Measurements from ENCODE around the gene TFF1. TPM values are rescaled to one million over a fixed set of nuclear protein-coding genes. Genes with fewer than 3 reads are reported as not detected.

TFF1 gene
- total RNA-seq = not detected in 2 replicates
- polyA plus RNA-seq = not detected in 2 replicates

DNA sequence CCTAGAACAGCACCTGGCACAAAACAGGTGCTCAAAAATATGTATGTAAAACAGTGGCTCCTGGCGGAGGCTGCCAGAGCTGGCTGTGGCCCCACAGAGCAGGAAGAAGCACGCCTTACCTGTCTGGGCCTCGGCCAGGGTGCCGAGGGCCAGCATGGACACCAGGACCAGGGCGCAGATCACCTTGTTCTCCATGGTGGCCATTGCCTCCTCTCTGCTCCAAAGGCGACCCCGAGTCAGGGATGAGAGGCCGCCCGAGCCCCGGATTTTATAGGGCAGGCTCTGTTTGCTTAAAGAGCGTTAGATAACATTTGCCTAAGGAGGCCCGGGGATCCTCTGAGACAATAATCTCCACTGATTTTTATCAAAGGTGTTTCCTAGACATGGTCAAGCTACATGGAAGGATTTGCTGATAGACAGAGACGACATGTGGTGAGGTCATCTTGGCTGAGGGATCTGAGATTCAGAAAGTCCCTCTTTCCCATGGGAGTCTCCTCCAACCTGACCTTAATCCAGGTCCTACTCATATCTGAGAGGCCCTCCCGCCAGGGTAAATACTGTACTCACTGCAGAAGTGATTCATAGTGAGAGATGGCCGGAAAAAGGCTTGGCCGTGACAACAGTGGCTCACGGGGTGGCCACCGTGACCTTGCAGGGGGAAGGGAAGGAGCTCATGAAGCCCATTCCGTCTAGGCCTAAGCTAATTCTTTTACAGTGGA, at the start of gene TFF1:
Gene TFF1 (minus strand): TSS at position 244 of the 719 bp plus-strand sequence. CDS start 40 bp downstream, at position 204.
- Histone ChIP-seq H3K27ac (no peak within 1 kb of the TSS), H3K36me3 (no peaks in the 10 kb centered on the region), H3K27me3 (no peaks in the 10 kb centered on the region), H3K9me3 (ENCODE audit: low read depth) (no peaks in the 10 kb centered on the region), H3K4me3 (no peak within 1 kb of the TSS), H3K4me1 (ENCODE audit: low read depth) (no peaks in the 10 kb centered on the region)
- no peak for DNase-seq (ENCODE audit: low read depth in 1 of 2, low spot score in 1 of 2)
- TF ChIP-seq, protein P1, sequence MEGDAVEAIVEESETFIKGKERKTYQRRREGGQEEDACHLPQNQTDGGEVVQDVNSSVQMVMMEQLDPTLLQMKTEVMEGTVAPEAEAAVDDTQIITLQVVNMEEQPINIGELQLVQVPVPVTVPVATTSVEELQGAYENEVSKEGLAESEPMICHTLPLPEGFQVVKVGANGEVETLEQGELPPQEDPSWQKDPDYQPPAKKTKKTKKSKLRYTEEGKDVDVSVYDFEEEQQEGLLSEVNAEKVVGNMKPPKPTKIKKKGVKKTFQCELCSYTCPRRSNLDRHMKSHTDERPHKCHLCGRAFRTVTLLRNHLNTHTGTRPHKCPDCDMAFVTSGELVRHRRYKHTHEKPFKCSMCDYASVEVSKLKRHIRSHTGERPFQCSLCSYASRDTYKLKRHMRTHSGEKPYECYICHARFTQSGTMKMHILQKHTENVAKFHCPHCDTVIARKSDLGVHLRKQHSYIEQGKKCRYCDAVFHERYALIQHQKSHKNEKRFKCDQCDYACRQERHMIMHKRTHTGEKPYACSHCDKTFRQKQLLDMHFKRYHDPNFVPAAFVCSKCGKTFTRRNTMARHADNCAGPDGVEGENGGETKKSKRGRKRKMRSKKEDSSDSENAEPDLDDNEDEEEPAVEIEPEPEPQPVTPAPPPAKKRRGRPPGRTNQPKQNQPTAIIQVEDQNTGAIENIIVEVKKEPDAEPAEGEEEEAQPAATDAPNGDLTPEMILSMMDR (IDR thresholded peaks at IDR 0.05; ENCODE audit: low read depth, low read length) = no peak

DNA sequence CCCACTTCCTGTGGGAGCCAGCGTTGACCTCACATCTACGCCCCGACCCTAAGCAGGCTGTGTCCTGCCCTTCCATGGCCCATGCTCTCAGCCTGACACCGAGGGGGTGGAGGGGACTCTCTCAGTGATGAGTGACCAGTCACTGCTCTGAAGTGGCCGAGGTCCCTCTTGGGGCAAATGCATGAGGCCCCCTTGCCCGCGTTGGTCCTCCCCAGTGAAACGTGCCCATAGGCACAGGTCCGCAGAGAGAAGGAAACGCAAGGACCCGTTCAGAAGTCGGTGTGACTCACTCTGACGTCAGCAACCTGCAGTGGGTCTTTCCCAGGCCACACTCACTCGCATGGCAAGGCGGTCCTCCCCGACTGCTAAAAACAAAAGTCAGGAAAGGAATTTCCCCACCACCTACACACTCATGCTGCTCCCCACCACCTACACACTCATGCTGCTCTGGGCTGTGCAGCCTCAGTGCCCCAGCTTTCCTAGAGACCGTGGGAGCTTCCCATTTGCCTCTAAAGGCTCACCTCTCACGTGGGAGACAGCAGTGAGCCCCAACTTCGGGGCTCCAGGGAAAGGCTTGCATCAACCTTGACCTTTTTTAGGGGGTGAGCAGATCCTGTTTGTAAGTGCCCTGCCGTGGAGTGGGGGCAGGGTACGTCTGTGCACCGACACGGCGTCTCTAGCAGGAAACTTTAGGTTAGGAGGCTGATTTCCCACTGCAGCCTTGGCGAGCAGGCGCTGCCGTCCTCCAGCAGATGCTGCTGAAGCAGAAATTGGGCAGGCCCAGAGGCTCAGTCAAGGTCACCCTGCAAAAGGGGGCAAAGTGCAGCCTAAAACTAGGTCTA, 48.8 kb upstream of the TFF1 start:
- Histone ChIP-seq H3K36me3 (no peaks in the 10 kb centered on the region), H3K4me1 (ENCODE audit: low read depth) (no peaks in the 10 kb centered on the region), H3K9me3 (ENCODE audit: low read depth) (no peaks in the 10 kb centered on the region), H3K4me3 (no peak overlapping the region), H3K27ac (no peak overlapping the region), H3K27me3 (no peaks in the 10 kb centered on the region)
- TF ChIP-seq, protein P1 (IDR thresholded peaks at IDR 0.05; ENCODE audit: low read depth, low read length) = no peak
- peak in 1 of 2 donors; percentile 61 for DNase-seq (ENCODE audit: low read depth in 1 of 2, low spot score in 1 of 2)

DNA sequence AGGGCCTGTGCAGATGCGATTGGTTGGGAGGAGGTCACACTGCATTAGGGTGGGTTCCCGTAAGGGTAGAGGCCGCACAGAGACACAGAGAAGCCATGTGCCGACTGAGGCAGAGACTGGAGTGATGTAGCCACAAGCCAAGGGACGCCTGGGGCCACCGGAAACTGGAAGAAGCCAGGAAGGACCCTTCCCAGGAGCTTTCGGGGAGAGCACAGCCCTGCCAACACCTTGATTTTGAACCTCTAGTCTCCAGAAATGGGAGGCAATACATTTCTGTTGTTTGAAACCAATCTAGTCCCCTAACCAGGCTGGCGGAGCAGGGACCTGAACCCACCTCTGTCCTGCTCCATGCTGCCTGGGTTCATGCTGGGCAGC, 48.2 kb upstream of the TFF1 start:
- TF ChIP-seq, protein P1 (IDR thresholded peaks at IDR 0.05; ENCODE audit: low read depth, low read length) = no peak
- H3K4me1 ChIP-seq (ENCODE audit: low read depth) = no peaks in the 10 kb centered on the region
- no peak for DNase-seq (ENCODE audit: low read depth in 1 of 2, low spot score in 1 of 2)
- H3K27me3 ChIP-seq = no peaks in the 10 kb centered on the region
- no peaks in the 10 kb centered on the region for H3K36me3 ChIP-seq
- no peak overlapping the region for H3K27ac ChIP-seq
- no peak overlapping the region for H3K4me3 ChIP-seq
- no peaks in the 10 kb centered on the region for H3K9me3 ChIP-seq (ENCODE audit: low read depth)

DNA sequence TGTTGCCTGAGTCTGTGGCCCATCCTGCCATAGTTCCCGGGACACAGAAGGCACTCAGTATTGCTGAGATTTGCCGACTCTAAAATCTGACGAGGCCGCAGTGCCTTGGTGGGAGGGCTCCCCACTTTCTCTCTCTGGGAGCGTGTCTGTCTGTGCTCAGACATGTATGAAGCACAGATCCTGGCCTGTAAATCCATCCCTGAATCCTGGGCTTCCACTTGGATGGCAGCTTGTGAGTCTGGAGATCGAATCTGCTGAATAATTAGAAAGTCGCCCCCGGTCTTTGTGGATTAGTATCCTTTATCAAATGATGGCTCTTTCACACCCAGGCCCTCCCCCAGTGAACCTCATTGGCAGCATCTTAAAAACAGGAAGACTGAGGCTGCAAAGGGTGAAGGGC, 47.7 kb upstream of the TFF1 start:
- H3K27me3 ChIP-seq = no peaks in the 10 kb centered on the region
- H3K4me3 ChIP-seq = no peak overlapping the region
- no peak overlapping the region for H3K27ac ChIP-seq
- DNase-seq (ENCODE audit: low read depth in 1 of 2, low spot score in 1 of 2) = no peak
- no peaks in the 10 kb centered on the region for H3K9me3 ChIP-seq (ENCODE audit: low read depth)
- H3K36me3 ChIP-seq = no peaks in the 10 kb centered on the region
- no peaks in the 10 kb centered on the region for H3K4me1 ChIP-seq (ENCODE audit: low read depth)
- TF ChIP-seq, protein P1 (IDR thresholded peaks at IDR 0.05; ENCODE audit: low read depth, low read length) = no peak

DNA sequence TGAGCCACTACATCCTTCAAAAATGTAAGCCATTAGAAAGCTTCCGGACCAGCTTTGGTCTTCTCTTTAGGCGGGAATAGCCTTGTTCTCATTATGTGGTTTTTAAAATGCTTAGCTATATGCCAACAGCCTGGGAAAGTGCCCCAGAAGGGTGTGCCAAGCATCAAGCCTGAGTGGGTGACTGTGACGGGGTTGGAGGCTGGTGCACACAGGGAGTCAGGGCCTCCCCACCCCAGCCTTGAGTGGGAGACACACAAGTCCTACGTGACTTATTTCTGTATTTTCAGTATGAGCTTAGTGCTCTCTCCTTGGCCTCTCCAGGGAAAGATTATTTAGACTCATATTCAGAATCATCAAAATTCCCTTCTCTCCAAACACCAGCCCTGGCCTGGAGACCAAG, 47.2 kb upstream of the TFF1 start:
- Histone ChIP-seq H3K4me3 (no peak overlapping the region), H3K27ac (no peak overlapping the region), H3K36me3 (no peaks in the 10 kb centered on the region), H3K27me3 (no peaks in the 10 kb centered on the region), H3K4me1 (ENCODE audit: low read depth) (no peaks in the 10 kb centered on the region), H3K9me3 (ENCODE audit: low read depth) (no peaks in the 10 kb centered on the region)
- TF ChIP-seq, protein P1 (IDR thresholded peaks at IDR 0.05; ENCODE audit: low read depth, low read length) = no peak
- no peak for DNase-seq (ENCODE audit: low read depth in 1 of 2, low spot score in 1 of 2)
